Esophagus (tissue), 2 donors: ENCODE data around the gene MT1E. TPM values are rescaled to one million over a fixed set of nuclear protein-coding genes. Genes with fewer than 3 reads are reported as not detected.

ENCODE experiments used
- H3K27ac ChIP-seq, 2 donors: one replicate each; pipeline ENCODE4 v1.5.1; 2013; ENCODE audit warnings: low read depth in 2 of 2, mild to moderate bottlenecking in 2 of 2, inconsistent platforms in 1 of 2, low read length in 1 of 2, moderate library complexity in 1 of 2
- H3K27me3 ChIP-seq, 2 donors: one replicate each; pipeline ENCODE4 v1.6.1; 2013; ENCODE audit warnings: low read length in 2 of 2, control low read depth in 1 of 2, mild to moderate bottlenecking in 1 of 2; ENCODE audit not compliant: insufficient read depth in 2 of 2, control insufficient read depth in 1 of 2
- H3K36me3 ChIP-seq, 2 donors: one replicate each; pipeline ENCODE4 v1.6.1; 2013; ENCODE audit warnings: low read length in 1 of 2; ENCODE audit not compliant: control insufficient read depth in 2 of 2, insufficient read depth in 2 of 2
- H3K4me1 ChIP-seq, 2 donors: one replicate each; pipeline ENCODE4 v1.6.1; 2013; ENCODE audit warnings: low read length in 1 of 2; ENCODE audit not compliant: control insufficient read depth in 2 of 2, insufficient read depth in 2 of 2
- H3K4me3 ChIP-seq, 2 donors: one replicate each; pipeline ENCODE4 v1.5.1; 2013; ENCODE audit warnings: low read length in 2 of 2, mild to moderate bottlenecking in 2 of 2, low read depth in 1 of 2, moderate library complexity in 1 of 2
- H3K9me3 ChIP-seq, 2 donors: one replicate each; pipeline ENCODE4 v1.6.1; 2013; ENCODE audit warnings: mild to moderate bottlenecking in 2 of 2, low read depth in 1 of 2, low read length in 1 of 2, moderate library complexity in 1 of 2; ENCODE audit not compliant: control insufficient read depth in 2 of 2, insufficient read depth in 1 of 2
- WGBS, 2 donors: extraction: QIAGEN DNeasy Blood & Tissue Kit; methylation state at CpG; one replicate each; pipeline ENCODE4 v1.1.7; 2013; 5-methylcytosine and 5-hydroxymethylcytosine counted together
- polyA plus RNA-seq, 2 donors: library from polyadenylated mRNA; stranded (reverse); fragments of 200-250 nt; gene quantifications; one replicate each; pipeline ENCODE4 v1.2.3, GENCODE V29; 2013
- donor health status: healthy with polysubstance abuse.
- donor health status: Bipolar disorder and iron deficiency.

MT1E gene
- polyA plus RNA-seq, 2 donors, result 232 to 268 TPM

DNA sequence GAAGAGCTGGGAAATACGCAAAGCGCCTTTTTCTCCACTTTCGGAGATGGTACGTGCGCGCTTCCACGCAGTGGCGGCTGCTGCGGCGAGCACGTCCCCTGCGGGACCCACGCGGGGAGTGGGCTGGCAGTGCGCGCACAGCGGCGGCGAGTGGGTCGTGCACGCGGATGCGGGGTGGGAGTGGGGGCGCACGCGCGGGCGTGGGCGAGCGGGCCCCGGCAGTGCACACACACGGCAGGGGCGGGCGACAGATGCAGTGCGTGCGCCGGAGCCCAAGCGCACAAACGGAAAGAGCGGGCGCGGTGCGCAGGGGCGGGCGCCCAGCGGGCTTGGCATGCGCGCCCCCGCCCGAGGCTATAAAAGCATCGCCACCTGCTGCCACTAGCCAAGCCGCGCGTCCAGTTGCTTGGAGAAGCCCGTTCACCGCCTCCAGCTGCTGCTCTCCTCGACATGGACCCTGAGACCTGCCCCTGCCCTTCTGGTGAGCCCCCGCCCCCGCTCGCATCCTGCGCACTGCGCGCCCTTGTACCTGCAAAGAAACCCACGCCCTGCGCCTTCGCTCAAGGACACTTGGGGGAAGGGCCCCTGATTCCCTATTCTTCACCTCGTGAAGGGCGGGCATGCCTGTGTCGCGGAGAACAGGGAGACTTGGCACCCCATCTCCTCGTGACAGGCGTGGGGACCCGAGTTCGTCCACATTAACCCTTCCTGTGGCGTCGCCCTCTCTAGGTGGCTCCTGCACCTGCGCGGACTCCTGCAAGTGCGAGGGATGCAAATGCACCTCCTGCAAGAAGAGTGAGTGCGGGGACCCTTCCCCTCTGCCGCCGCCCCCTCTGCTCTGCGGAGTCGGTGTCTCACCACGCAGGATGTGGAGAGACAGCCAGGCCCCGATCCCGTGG is 36.2 kb upstream of the MT1E start, which contains the start of gene MT3:
Gene MT3 (plus strand): TSS at position 388 of the 899 bp plus-strand sequence. CDS start 63 bp downstream, at position 451.
- WGBS, 2 donors, result 6 to 7% methylated on average over 66 to 87 of the region's 87 CpGs
- peak within 1 kb of the TSS; percentile 41 to 47 for H3K4me3 ChIP-seq

DNA sequence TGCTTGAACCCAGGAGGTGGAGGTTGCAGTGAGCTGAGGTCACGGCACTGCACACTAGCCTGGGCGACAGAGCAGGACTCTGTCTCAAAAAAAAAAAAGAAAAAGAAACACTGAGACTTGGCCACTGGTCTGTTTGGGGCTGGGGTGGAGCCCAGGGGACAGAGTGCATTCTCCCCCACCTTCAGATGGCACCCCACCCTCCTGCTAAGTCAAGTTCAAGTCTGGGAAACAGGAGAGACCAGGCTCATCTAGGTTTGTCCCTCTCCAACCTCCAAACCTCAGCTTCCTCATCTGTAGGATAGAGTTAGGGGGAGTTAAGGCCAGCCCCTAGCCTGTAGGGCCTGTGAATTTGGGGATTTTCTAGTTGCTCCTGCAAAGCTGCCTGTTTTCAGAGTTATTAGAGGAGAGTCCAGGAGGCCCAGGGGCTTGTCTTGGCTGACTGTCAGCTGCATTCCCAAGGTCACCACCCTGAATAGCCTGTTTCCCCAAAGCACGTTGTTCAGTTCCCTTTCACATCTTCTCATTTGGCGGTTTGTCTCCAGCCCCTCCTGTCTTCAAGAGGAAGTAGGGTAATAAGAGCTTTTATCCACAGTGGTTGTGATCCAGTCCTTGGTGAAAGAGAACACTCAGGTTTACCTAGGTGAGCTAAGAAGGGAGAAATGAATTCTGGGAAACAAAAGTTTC is 34.1 kb upstream of the MT1E start:
- peaks cover 0 to 6% of the 10 kb centered on the region in 2 donors for H3K27me3 ChIP-seq

More for the DNA sequence above, 36.2 kb upstream of the MT1E start, which contains the start of gene MT3:
- Histone ChIP-seq H3K9me3 (peaks cover 0 to 2% of the 10 kb centered on the region in 2 donors), H3K4me1 (peaks cover 7 to 8% of the 10 kb centered on the region in 2 donors), H3K27me3 (peaks cover 0 to 6% of the 10 kb centered on the region in 2 donors), H3K27ac (no peak within 1 kb of the TSS), H3K36me3 (no peaks in the 10 kb centered on the region)

DNA sequence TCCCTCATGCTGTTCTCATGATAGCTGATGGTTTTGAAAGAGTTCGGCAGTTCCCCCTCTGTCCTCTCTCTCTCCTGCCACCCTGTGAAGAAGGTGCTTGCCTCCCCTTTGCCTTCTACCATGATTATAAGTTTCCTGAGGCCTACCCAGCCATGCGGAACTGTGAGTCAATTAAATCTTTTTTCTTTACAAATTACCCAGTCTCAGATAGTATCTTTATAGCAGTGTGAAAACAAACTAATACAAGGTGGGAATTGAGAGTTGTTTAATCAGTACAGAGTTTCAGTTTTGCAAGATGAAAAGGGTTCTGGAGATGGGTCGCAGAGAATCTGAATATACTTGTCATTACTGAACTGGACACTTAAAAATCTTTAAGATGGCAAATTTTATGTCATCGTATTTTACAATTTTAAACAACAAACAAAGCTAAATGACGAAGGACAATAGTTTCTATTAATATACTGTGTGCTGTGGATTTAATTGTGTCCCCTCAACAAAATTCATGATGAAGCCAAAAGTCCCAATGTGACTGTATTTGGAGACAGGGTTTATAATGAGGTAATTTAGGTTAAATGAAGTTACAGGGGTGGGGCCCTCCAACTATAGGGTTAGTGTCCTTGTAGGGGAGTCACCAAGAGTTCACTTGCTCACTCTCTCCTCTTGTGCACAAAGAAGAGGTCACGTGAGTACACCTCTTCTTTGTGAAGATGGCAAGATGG is 31.8 kb upstream of the MT1E start:
- H3K4me1 ChIP-seq, result peaks cover 7 to 8% of the 10 kb centered on the region in 2 donors
- H3K9me3 ChIP-seq, result peaks cover 0 to 2% of the 10 kb centered on the region in 2 donors
- H3K27ac ChIP-seq, result no peak overlapping the region
- 90 to 94% methylated on average over 6 of the region's 6 CpGs for WGBS, 2 donors
- H3K27me3 ChIP-seq, result peaks cover 0 to 6% of the 10 kb centered on the region in 2 donors
- H3K4me3 ChIP-seq, result no peak overlapping the region
- no peaks in the 10 kb centered on the region for H3K36me3 ChIP-seq

More for the DNA sequence above, 34.1 kb upstream of the MT1E start:
- Histone ChIP-seq H3K4me3 (no peak overlapping the region), H3K4me1 (peaks cover 7 to 8% of the 10 kb centered on the region in 2 donors), H3K9me3 (peaks cover 0 to 2% of the 10 kb centered on the region in 2 donors), H3K36me3 (no peaks in the 10 kb centered on the region), H3K27ac (no peak overlapping the region)
- 61 to 67% methylated on average over 4 of the region's 4 CpGs for WGBS, 2 donors

DNA sequence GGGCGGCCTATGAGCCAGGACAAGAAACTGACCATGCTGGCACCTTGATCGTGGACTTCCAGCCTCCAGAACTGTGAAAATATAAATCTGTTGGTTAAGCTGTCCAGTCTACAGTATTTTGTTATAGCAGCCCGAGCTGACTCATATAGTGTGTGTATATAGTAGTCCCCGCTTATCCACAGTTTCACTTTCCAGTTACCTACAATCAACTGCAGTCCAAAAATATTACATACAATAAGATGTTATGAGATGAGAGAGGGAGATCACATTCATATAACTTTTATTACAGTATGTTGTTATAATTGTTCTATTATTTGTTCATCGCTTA is 31.3 kb upstream of the MT1E start:
- peaks cover 3 to 5% of the 10 kb centered on the region in 2 donors for H3K4me1 ChIP-seq
- H3K9me3 ChIP-seq, result peaks cover 0 to 2% of the 10 kb centered on the region in 2 donors
- 90 to 91% methylated on average over 5 of the region's 5 CpGs for WGBS, 2 donors
- H3K27ac ChIP-seq, result no peak overlapping the region
- no peaks in the 10 kb centered on the region for H3K36me3 ChIP-seq
- H3K4me3 ChIP-seq, result no peak overlapping the region
- peaks cover 0 to 5% of the 10 kb centered on the region in 2 donors for H3K27me3 ChIP-seq

DNA sequence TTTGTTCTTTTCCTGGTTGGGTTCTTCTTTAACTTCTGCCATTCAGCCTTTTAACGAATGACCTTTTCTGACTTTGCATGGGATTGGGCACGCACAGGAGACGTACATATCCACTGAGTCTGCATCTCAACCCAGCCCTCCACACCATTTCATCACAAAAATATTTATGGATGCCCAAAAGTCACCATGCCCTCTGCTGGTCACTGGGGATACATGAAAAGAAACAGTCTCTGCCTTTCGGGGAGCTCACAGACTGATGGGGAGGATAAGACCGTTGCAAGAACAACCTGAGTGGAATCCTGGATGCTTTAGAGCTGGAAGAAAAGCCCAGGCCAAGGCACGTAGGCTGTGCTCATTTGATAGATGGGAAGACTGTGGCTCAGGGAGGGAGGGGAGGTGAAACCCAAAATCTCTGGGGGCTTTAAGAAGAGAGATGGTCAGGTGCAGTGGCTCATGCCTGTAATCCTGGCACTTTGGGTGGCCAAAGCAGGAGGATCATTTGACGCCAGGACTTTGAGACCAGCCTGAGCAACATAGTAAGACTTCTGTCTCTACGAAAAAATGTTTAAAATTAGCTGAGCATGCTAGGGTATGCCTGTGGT is 25.1 kb upstream of the MT1E start:
- WGBS, 2 donors, result 26 to 34% methylated on average over 8 of the region's 8 CpGs
- Histone ChIP-seq H3K9me3 (no peaks in the 10 kb centered on the region), H3K4me1 (no peaks in the 10 kb centered on the region), H3K36me3 (no peaks in the 10 kb centered on the region), H3K27ac (no peak overlapping the region), H3K27me3 (no peaks in the 10 kb centered on the region), H3K4me3 (no peak overlapping the region)

DNA sequence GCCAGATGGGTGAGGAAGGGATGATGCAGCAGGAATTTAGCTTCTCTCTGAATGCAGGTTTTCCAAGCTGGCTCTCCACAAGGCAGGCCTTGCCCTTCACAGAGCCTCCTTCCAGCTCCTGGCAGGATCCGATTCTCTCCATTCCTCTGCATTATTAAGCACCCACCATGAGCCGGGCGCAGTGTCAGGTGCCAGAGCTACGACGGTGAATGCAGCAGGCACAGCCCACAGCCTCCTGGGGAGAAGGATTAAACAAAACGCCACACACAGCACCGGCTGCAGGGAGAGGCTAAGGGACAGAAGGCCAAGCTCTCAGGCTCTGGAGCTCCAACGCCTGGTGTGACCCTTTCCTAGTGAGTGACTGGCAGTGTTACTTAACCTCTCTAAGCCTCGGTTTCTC is 24.3 kb upstream of the MT1E start:
- Histone ChIP-seq H3K36me3 (no peaks in the 10 kb centered on the region), H3K27me3 (no peaks in the 10 kb centered on the region), H3K9me3 (no peaks in the 10 kb centered on the region), H3K4me1 (peaks cover 0 to 2% of the 10 kb centered on the region in 2 donors), H3K4me3 (no peak overlapping the region), H3K27ac (no peak overlapping the region)
- 76% methylated on average over 9 of the region's 9 CpGs for WGBS, 2 donors

DNA sequence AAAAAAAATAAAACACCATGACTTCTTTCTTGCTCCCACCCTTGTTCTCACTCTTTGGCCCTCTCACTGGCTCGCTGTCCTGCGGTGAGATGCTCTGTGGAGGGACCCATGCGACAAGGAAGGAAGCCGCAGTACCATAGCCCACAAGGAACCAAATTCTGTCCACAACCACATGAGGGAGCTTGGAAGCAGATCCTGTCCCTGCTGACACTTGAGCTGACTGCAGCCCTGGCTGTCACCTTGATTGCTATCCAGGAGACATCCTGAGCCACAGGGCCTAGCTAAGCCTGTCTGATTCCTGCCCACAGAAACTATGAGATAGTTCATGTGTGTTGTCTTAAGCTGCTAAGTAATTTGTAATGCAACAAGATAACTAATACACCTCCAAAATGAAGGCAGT is 22.0 kb upstream of the MT1E start:
- WGBS, 2 donors, result 38 to 68% methylated on average over 4 of the region's 4 CpGs

DNA sequence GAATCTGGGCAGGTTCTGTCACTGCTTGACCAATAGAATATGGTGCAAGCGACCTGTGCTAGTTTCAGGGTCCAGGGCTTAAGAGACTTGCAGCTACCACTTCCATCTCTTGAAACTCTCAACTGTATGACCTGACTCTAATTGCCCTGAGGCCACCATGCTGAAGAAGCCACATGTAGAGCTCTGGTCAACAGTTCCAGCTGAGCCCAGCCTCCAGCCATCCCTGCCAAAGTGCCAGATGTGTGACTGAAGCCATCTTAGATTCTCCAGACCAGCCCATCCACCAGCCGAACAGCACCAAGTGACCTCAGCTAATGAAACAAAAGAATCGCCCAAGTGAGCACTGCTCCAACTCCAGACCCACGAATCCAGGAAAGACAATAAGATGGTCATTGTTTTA is 20.6 kb upstream of the MT1E start:
- Histone ChIP-seq H3K4me1 (peaks cover 0 to 16% of the 10 kb centered on the region in 2 donors), H3K4me3 (no peak overlapping the region), H3K27ac (no peak overlapping the region), H3K36me3 (no peaks in the 10 kb centered on the region), H3K27me3 (no peaks in the 10 kb centered on the region), H3K9me3 (no peaks in the 10 kb centered on the region)
- 91 to 93% methylated on average over 4 of the region's 4 CpGs for WGBS, 2 donors

More for the DNA sequence above, 22.0 kb upstream of the MT1E start:
- H3K27me3 ChIP-seq, result no peaks in the 10 kb centered on the region
- no peak overlapping the region for H3K27ac ChIP-seq
- H3K4me3 ChIP-seq, result no peak overlapping the region
- peaks cover 0 to 15% of the 10 kb centered on the region in 2 donors for H3K4me1 ChIP-seq
- H3K9me3 ChIP-seq, result no peaks in the 10 kb centered on the region
- no peaks in the 10 kb centered on the region for H3K36me3 ChIP-seq

DNA sequence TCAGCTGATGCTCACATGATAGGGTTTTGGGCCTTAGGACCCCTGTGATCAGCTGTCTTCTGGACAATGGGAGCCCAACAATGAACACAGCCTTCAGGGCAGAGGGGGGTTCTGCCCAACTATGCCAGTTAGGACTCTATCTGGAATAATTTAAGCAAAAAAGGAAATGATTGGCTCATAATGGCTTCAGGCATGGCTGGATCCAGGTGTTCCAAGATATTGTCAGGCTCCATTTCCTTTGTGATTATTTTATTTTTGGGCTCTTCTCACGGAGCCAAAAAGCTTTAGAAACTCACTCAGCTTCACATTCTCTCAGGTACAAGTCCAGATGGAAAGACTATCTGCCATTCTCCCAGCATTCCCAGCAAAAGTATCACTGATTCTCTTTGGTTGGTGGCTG is 20.1 kb upstream of the MT1E start:
- H3K36me3 ChIP-seq, result no peaks in the 10 kb centered on the region
- peak overlapping the region; percentile 93 to 97 for H3K27ac ChIP-seq
- no peak overlapping the region for H3K4me3 ChIP-seq
- H3K27me3 ChIP-seq, result no peaks in the 10 kb centered on the region
- peaks cover 0 to 20% of the 10 kb centered on the region in 2 donors for H3K4me1 ChIP-seq
- H3K9me3 ChIP-seq, result no peaks in the 10 kb centered on the region
- 50 to 71% methylated on average over 1 of the region's 1 CpG for WGBS, 2 donors
